SK-MEL-5 (cell line): ENCODE data around the gene CFD. TPM values are rescaled to one million over a fixed set of nuclear protein-coding genes. Genes with fewer than 3 reads are reported as not detected.

Experiments used
- DNase-seq: peaks from one replicate; pipeline ENCODE4 v3.0.0-alpha.2; 2016; ENCODE audit warnings: low read depth, low spot score
- in situ Hi-C: cut with HindIII; loops from 2 replicates; pipeline ENCODE4 v1.10.0; 2016; ENCODE audit warnings: low sequenced_read_pairs, high pct_unique_total_duplicates, low pct_unique_long_range_greater_than_20kb
- total RNA-seq: library from RNA; depleted of rRNA; stranded (reverse); fragments of >200 nt; shearing (Covaris generic); gene quantifications from 2 replicates; pipeline ENCODE4 v1.2.3, GENCODE V29; 2014

Gene CFD
- total RNA-seq, 1 experiment from 2014 or later = 4.3 TPM

GRCh38 chr19:863315-863620 lies 3.8 kb downstream of the CFD start:
- in situ Hi-C loops = no loop called here
- DNase-seq = no peak

- in situ Hi-C loops = no loop called here
- DNase-seq = no peak
These were observed 7.4 kb downstream of the CFD start for GRCh38 chr19:866769-867300.

- in situ Hi-C loops = no loop called here
These were observed 7.9 kb downstream of the CFD start for GRCh38 chr19:867301-867793.

GRCh38 chr19:867855-868457 lies 8.5 kb downstream of the CFD start:
- in situ Hi-C loops = no loop called here
- DNase-seq = no peak

More at GRCh38 chr19:867301-867793, 7.9 kb downstream of the CFD start:
- DNase-seq = no peak

- DNase-seq = no peak
- in situ Hi-C loops = no loop called here
These were observed 9.2 kb downstream of the CFD start for GRCh38 chr19:868458-869244.

GRCh38 chr19:869245-870177 lies 10.0 kb downstream of the CFD start:
- in situ Hi-C loops = no loop called here
- DNase-seq = peak; percentile 32

GRCh38 chr19:870314-870713 lies 10.8 kb downstream of the CFD start:
- DNase-seq = no peak
- in situ Hi-C loops = no loop called here

GRCh38 chr19:870963-871401 lies 11.5 kb downstream of the CFD start:
- in situ Hi-C loops = no loop called here
- DNase-seq = no peak

- DNase-seq = no peak
- in situ Hi-C loops = no loop called here
These were observed 12.2 kb downstream of the CFD start for GRCh38 chr19:871446-872265.

GRCh38 chr19:872266-872951 lies 12.9 kb downstream of the CFD start:
- DNase-seq = peak; percentile 57
- in situ Hi-C loops = no loop called here

GRCh38 chr19:873084-873483 lies 13.6 kb downstream of the CFD start:
- in situ Hi-C loops = no loop called here
- peak; percentile 39 for DNase-seq

- DNase-seq = no peak
- in situ Hi-C loops = no loop called here
These were observed 14.1 kb downstream of the CFD start for GRCh38 chr19:873561-874041.

GRCh38 chr19:875265-875879 lies 15.9 kb downstream of the CFD start:
- in situ Hi-C loops = no loop called here
- no peak for DNase-seq

GRCh38 chr19:876089-876488 lies 16.6 kb downstream of the CFD start:
- DNase-seq = no peak
- in situ Hi-C loops = no loop called here

GRCh38 chr19:876780-877314 lies 17.4 kb downstream of the CFD start:
- in situ Hi-C loops = no loop called here
- DNase-seq = no peak
